ENCODE data around the gene TEX261.
"Not testable (repeated sequence)": the region's sequence is repeated elsewhere in the genome, so short reads cannot be mapped to it uniquely, and the experiment has no call there.

Gene TEX261

DNA sequence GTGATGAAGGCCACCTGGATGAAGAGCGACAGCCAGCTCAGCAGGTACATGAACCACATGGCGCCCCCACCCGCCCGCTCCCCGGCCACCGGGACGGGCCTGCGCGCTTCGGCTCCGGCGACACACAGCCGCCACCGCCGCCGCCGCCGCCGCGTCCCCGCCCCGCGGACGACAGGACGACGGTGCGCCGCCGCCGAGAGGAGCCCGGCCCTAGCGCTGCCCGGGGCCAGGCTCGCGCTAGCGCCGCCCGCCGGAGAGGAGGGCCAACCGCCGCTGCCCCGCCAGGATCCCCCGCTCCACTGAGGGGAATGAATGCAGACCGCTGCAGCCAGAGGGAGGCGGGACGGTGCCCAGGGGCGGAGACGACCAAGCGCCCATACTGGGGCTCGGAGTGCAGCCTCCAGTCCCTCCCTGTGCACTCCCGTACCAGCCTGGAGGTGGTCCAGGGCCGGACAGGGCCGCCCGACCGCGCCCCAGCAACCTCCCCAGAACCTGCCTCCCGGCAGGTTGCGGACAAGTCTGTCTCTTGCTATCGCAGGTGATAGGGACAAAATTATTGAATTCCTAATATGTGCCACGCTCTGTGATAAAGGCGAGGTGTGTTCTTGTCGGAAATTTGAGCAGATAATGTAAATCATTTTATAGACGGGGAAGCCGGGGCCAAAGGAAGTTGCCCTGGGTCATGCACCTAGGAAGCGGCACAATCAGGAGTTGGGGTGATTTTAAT, at the start of gene TEX261:
Gene TEX261, minus strand, starts transcription at position 175 of the 727 bp plus-strand sequence. Its CDS starts 116 bp downstream, at position 59.
- peak; percentile 91 for DNase-seq

DNA sequence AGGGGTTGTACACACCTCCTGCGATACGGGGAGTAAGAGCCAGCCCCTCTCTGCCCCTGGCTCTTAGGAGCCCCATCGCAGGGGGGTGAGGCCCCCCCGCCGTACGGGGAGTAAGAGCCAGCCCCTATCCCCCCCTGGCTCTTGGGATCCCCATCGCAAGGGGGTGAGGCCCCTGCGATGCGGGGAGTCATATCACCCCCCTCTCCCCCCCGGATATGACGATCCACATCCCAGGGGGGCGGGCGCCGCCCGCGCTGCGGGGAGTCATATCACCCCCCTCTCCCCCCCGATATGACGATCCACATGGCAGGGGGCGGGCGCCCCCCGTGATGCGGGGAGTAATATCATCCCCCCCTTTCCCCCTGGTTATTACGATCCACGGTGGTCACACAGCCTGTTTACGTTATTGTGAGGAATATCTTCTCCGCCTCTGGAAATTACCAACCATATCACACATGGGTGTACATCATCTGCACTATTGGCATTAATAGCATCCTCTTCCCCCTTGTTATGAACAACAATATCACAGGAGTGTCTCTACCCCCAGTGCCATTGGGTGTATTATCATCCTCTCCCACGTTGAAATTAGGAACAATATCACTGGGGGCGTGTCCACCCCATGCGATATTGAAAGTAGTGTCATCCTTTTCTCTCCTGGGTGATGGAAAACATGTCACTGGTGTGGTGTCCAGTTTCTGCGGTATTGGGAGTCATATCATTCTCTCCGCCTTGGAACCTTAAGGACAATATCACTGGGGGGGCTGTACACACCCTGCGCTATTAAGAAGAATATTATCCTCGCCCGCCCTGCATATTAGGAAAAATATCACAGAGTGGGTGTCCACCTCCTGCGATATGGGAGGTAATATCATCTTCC, 49.1 kb upstream of the TEX261 start:
- DNase-seq = no peak

GRCh38 chr2:71042287-71042686, 47.6 kb upstream of the TEX261 start:
- no peak for DNase-seq

DNA sequence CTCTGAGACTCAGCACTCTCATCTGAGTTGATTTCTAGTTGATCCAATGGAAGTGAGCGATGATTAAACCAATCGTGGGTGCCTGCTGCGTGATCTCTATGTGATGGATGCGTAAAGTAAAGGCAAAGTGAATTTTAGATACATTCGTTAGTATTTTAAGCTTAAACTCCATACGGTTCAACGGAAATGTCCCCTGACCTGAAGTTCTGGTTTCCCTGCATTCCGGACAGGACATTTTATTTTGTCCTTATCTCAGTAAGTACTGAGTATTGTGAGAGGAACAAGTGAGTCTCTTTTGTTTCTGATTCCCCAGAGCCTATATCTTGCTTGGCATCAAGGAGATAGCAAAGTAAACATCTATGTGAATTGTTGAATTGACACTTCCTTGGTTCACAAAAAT, 41.6 kb upstream of the TEX261 start:
- not testable (repeated sequence) for DNase-seq

DNA sequence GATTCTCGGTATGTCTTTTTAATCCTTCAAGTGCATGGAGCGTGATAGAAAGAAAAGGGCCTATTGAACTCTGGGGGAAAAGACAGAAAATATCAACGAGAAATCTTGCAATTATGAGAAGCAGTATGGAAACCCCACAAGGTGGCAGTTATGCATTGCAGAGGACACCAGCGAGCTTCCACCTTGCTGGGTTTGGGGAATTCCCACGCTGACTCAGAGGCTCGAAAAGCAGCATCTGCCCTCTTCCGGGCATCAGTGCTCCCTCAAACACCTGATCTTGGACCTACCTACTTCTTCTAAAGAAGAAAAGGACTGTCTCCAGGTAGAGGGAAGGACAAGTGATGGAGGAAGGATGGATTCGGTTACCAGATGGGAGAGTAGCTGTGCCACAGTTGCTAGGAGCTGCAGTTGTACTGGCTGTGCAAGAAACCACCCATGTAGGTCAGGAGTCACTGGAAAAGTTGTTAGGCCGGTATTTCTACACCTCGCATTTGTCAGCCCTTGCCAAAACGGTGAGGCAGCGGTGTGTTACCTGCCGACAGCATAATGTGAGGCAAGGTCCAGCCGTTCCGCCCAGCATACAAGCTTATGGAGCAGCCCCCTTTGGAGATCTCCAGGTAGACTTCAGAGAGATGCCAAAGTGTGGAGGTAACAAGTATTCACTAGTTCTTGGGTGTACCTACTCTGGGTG, 29.0 kb upstream of the TEX261 start:
- peak; percentile 59 for DNase-seq

DNA sequence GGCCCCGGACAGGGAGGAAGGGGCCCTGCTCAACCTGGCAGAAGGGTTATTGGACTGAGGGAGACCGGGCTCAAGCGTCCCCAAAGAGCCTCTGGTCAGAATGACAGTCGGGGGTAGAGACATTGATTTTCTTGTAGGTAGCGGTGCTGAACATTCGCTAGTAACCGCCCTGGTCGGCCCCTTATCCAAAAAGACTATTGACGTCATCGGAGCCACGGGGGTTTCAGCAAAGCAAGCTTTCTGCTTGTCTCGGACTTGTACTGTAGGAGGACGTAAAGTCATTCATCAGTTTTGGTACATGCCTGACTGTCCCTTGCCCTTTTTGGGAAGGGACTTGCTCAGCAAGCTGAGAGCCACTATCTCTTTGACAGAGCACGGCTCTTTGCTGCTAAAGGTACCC, 26.7 kb upstream of the TEX261 start:
- not testable (repeated sequence) for DNase-seq

GRCh38 chr2:71019989-71020388, 25.3 kb upstream of the TEX261 start:
- DNase-seq = not testable (repeated sequence)

DNA sequence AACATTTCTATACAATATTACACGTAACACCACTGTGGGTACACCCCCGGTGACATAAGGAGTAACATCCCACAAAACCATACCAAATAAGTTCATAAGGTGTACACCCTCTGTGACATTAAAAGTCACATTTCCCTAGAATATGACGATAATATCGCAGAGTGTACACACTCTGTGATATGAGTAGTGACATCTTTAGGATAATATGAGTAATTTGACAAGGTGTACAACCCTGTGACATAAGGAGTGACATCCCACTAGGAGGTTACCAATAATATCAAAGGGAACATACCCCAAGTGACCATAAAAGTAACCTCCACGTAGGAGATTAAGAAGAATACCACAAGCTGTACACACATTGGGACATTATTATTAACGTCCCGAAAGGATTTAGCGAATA, 24.0 kb upstream of the TEX261 start:
- DNase-seq = no peak

DNA sequence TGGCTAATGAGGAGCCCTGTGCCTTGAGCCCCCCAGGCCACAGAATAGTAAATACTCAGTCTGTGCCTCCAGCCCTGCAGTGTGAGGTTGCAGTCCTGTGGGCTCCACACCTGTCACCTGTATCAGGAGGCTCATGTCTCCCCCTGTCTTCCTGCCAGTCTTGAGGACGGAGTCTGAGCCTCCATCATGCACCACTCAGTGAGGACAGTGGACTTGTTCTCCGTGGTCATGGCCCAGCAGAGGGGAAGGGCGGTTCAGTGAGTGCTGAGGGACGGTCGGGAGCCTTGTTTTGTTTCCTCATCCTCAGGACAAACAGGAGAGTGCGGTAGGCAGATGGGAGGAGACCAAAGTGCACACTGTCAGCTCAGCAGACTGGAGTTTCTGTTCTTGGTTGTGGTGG, 17.1 kb upstream of the TEX261 start:
- not testable (repeated sequence) for DNase-seq

DNA sequence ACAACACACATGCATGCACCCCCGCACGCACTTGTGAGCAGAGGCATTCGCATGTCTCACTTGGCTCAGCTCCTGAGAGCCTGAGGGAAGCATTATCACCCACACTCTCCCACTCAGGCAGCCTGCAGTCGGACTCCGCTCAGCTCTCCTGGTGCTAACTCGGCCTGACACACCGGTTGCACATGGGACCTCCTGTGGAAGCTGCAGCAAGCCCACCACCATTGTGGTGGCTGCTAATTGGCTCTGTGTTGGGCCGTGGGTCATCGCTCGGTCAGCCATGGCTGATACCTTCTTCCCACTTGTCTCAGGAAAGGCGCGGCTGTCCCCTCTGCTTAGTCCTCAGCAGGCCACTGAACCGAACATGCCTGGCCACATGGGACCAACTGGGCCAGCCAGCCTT, 13.7 kb upstream of the TEX261 start:
- DNase-seq = no peak

DNA sequence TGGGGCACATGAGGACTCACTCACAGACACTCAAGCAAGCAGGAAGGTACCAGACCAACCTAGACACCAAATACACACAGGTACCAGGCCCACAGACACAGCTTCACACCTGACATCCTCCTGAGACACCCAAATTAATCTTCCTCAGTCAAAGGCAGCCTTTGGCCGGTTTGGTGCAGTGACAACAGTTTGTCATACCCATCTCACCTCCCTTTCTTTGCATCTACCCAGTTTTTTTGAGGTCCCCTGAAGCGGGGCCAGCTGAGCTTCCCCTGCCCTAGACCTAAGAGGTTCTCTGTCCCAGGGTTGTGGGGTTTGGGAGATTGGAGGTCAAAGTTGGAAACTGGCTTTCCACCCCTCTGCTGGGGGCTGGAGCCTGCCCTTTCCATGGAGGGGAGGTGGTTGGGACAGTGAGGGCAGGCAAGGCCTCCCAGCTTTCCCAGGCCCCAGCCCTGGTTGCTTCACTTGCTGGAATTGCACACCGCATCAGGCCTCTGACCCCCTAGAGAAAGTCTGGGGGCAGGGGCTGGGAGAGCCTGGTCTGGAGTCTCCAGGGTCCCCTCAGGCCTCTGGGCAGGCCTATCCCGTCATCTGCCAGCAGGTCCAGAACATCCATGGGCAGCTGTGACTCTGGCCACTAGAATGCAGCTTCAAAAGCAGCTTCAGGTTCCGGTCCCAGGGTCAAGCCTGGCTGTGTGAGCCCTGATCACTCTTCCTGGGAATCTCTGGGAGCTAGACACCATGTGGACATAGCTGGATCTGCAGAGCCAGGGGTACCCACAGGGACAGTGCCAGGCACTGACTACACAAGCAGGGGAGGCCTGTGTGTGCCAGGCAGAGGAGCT, 12.5 kb upstream of the TEX261 start:
- DNase-seq = no peak

DNA sequence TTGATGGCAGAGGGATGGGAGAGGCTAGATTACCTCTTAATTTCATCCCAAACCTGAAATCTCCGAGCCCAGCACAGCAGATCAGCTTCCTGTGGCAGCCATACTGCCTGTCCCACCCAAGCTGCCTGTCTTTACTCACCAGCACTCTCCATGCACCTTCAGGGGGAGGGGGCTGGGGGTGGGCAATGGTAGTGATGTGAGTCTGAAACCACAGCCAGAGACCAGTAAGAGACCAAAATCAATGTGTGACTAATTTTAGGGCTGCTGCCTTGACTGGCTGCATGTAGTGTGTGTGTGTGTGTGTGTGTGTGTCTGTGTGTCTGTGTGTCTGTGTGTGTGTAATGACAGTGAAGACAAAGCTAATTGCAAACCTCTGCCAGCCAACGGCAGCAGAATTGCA, 11.7 kb upstream of the TEX261 start:
- no peak for DNase-seq

DNA sequence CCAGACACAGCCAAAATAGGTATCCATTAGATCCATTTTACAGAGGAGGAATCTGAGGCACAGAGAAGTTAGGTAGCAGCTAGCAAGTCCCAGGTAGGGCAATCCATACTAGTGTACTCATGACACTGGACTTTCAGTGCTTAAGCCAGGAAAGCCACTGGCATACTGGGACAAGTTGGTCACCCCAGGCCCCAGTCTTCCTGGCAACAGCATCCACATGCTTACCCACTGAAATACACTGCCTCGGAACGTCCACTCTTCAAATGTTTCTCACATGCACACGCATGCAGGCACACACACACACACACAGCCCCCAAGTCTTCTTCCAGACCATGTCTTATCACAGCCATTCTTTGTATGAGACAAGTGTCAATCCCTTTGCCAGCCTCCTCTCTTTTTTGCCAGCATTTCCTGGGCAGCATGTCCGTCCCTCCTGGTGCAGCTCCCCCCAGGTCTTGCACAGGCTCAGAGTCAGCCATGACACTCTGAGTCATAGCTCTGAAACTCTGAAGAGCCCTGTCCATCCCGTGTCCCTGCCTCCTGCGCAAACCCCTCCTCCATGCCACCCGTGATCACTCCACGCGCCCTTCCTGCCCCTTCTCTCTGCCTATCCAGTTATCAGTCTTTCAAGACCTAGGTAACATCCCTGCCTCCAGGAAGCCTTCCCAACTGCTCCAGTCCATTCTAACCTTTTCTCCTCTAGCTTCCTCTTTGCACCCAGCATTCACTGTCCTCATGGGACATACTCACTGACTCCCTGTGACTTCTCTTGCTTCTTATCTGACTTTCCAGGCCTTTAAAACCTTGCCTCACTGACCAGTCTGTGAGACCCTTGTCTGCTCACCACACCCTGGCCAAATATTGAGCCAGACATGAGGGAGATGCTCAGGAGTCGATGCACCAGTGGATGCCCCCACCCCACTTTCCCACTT, 10.9 kb upstream of the TEX261 start:
- no peak for DNase-seq

DNA sequence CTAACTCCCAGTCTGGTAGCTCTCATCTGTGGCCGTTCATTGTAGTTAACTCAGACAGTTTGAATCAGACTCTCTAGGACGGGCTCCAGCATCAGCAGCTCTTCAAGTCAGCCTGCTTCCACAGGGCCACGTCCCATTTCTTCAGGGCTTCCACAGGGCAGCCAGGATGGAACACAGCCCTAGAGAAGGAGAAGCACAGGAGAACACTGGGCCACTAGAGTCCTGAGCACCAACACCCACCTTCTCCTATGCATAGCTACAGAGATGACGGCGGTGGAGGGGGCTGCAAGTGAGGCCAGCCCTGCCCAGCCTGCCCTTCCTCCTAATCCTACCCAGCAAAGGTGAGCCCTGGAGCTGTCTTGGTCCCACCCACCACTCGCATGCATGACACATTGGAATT, 10.2 kb upstream of the TEX261 start:
- no peak for DNase-seq

GRCh38 chr2:71003966-71004755, 9.5 kb upstream of the TEX261 start:
- no peak for DNase-seq

DNA sequence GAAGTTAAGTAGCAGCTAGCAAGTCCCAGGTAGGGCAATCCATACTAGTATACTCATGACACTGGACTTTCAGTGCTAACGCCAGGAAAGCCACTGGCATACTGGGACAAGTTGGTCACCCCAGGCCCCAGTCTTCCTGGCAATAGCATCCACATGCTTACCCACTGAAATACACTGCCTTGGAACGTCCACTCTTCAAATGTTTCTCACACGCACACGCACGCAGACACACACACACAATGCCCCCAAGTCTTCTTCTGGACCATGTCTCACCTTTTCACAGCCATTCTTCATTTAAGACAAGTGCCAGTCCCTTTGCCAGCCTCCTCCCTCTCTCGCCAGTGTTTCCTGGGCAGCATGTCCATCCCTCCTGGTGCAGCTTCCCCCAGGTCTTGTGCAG, 8.7 kb upstream of the TEX261 start:
- no peak for DNase-seq

DNA sequence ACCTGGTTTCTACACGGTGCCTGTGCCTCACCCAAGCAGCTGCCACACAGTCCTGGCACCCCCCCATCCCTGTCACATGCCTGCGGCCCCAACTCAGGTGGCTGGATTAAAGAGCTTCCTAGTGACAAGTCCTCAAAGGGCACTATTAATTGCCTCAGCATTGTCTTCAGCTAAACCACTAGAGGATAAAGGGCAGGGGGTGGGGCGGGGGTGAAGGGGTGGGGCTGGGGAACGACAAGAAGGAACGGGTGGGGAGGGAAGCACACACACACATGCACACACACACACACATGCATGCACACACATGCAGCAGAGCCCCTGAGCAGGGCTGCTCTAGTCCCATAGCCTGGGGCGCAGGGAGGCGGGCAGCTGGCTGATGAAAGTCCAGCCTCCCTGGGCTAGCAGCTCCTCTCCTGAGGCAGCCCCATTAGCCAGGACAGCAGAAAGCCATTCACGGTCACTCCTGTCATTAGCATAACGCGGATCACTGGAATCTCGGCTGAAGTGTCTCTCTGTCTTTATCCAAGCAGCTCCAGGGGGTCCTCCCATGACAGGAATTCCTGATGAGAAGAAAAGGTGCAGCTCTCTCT, 7.4 kb upstream of the TEX261 start:
- no peak for DNase-seq

GRCh38 chr2:71001592-71001927, 6.9 kb upstream of the TEX261 start:
- no peak for DNase-seq

DNA sequence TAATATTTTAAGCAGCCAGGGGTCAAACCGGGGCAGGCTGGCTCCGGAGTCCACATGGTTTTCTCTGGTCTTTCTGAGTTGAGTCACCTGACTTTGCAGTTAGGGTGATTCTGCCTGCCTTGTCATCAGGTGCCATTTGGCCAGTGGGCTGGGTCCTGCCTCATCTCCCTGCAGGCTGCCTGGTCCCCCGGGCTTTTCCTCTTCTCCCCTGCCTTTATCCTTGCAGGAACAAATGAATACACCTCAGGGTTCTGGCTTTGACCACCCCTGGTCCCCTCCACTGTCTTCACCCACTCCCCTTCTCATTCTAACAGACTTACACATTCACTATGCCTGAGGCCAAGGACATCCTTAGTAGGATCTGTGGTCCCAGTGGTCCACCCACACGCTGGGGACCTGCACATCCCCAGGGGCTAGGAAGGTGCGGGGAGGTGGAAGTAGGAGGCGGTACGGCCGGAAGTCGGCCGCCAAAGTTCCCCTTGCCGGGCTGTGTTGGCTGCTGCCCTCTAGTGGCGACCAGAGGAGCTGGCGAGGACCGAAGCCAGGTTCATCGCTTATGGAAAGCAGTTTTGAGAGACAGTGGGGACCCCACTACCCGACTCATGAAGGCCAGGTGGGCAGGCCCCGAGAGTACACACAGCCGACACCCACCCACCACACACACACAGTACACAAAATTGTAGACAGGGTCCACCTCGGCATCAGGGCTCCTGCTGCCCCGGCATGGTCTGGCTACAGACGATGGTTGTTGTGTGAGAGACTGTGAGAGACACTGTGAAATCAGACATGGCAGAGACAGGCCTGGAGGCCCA, 6.3 kb upstream of the TEX261 start:
- DNase-seq = peak; percentile 89

Measured in CD4-positive, alpha-beta T cell treated with Interleukin-17A for 4 hours (primary cell).